ENCODE data around the gene MSH5. TPM values are rescaled to one million over a fixed set of nuclear protein-coding genes. Genes with fewer than 3 reads are reported as not detected.
A peak's percentile ranks its signal among the peaks of the same experiment; 100 is the strongest.

MSH5 gene
- total and polyA plus RNA-seq, 9 of the 15 experiments (the other 6 are each of a cell fraction or from before 2014, with no cell fraction given) = 12.5 to 104 (median 46.6) TPM

- no peak for TF ChIP-seq ZNF395 (CRISPR knock-in tag; IDR thresholded peaks at IDR 0.05)
Observed at GRCh38 chr6:31720196-31720770, 19.5 kb upstream of the MSH5 start (continued).

GRCh38 chr6:31721351-31722020 lies 18.3 kb upstream of the MSH5 start, which contains the start of gene LY6G6C:
Gene LY6G6C (minus strand): TSS chr6:31721746. CDS start chr6:31721679, 67 bp downstream.
- H3K27ac ChIP-seq (ENCODE audit: extremely low read depth, low read depth, low read length) = no peak within 1 kb of the TSS
- H4K20me1 ChIP-seq (replicated peaks; ENCODE audit: control insufficient read depth, insufficient read depth, low read length) = no peaks in the 10 kb centered on the region
- H2AFZ ChIP-seq (ENCODE audit: low read depth, low read length) = no peak within 1 kb of the TSS
- DNase-seq (ENCODE audit: extremely low read depth in 1 of 4, low spot score in 3 of 4) (no peak), FAIRE-seq (no peak), ATAC-seq (no peak)
- H3K36me3 ChIP-seq (ENCODE audit: control insufficient read depth, insufficient read depth, low read length) = peaks cover 6% of the 10 kb centered on the region; the same call in 1 of the 3 replicates
- in situ Hi-C loops (cut with MboI) = no loop called here
- peak within 1 kb of the TSS in 1 of 2 experiments; percentile 31; a peak in 1 of 4 replicates for H3K9ac ChIP-seq (ENCODE audit: insufficient read depth in 1 of 2, low read depth in 2 of 2, low read length in 2 of 2)
- no peak within 1 kb of the TSS for H3K4me3 ChIP-seq
- TF ChIP-seq ELF4 (CRISPR knock-in tag; IDR thresholded peaks at IDR 0.05) (no peak), HMG20B (CRISPR knock-in tag; IDR thresholded peaks at IDR 0.05) (no peak), TFAP4 (CRISPR knock-in tag; IDR thresholded peaks at IDR 0.05; ENCODE audit: borderline replicate concordance) (0 out of 2 replicates have a peak, but pooled peaks have one; percentile 26)
- intact Hi-C loops (cut with micrococcal nuclease) = no loop called here
- no peaks in the 10 kb centered on the region for H3K27me3 ChIP-seq (ENCODE audit: control insufficient read depth in 2 of 2, insufficient read depth in 2 of 2, low read length in 2 of 2)
- no peak within 1 kb of the TSS for H3K4me2 ChIP-seq (ENCODE audit: insufficient read depth, low read length)
- H3K9me3 ChIP-seq (replicated peaks; ENCODE audit: control insufficient read depth, insufficient read depth, low read depth, low read length) = no peaks in the 10 kb centered on the region
- H3K9me1 ChIP-seq (ENCODE audit: control insufficient read depth, insufficient read depth, low read length) = no peaks in the 10 kb centered on the region
- no peaks in the 10 kb centered on the region for H3K79me2 ChIP-seq (ENCODE audit: control insufficient read depth, insufficient read depth, low read length)
- 15% methylated on average over 4 of the region's 4 CpGs for WGBS (ENCODE audit: insufficient coverage, low coverage, missing lambda C conversion rate)
- no TSS peak for BruUV-seq (replicated peaks)
- POLR2A ChIA-PET = interaction anchor here (0.6 to 15.0 kb wide), 10 partner anchors 10 to 367 kb away, joined by 3 to 236 read pairs (median 6); partner anchors contain the start of genes ABHD16A, CLIC1, CSNK2B and DDAH2
- CTCF ChIA-PET (ENCODE audit: low intra/inter-chr PET ratio) = no interaction called here
- peaks cover 26 to 31% of the 10 kb centered on the region in 2 experiments for H3K4me1 ChIP-seq (replicated peaks in 1 of 2; ENCODE audit: control insufficient read depth in 2 of 2, insufficient read depth in 2 of 2, low read length in 2 of 2)
